Measurements from ENCODE around the gene MARS2.
"Not testable (repeated sequence)": the region's sequence is repeated elsewhere in the genome, so short reads cannot be mapped to it uniquely, and the experiment has no call there.

MARS2 gene

DNA sequence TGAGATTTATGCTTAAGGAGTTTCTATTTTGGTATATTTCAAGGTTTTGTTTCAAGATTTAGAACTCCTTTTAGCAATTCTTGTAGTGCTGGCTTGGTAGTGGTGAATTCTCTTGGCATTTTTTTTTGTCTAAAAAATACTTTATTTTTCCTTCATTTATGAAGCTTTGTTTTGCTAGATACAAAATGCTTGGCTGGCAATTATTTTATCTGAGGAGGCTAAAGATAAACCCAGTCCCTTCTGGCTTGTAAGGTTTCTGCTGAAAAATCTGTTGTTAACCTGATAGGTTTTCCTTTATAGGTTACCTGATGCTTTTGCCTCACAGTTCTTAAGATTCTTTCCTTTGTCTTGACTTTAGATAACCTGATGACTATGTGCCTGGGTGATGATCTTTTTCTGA, 5.4 kb upstream of the MARS2 start:
- H2AFZ ChIP-seq (ENCODE audit: low read depth, low read length, severe bottlenecking); H3K27me3 ChIP-seq (ENCODE audit: low read length); H3K79me2 ChIP-seq (ENCODE audit: insufficient read depth, low read length); H3K9me3 ChIP-seq (ENCODE audit: insufficient read depth, low read length); H3K4me2 ChIP-seq (ENCODE audit: low read depth, low read length, poor library complexity, severe bottlenecking); H3K36me3 ChIP-seq (ENCODE audit: low read length); H3K4me3 ChIP-seq (ENCODE audit: insufficient read depth, low read length, poor library complexity, severe bottlenecking); H4K20me1 ChIP-seq (ENCODE audit: low read depth, low read length); H3K9me2 ChIP-seq (replicated peaks; ENCODE audit: insufficient read depth, low read length); H3K9ac ChIP-seq (ENCODE audit: low read length); H3K27ac ChIP-seq (ENCODE audit: low read depth, low read length); H3F3A ChIP-seq (ENCODE audit: insufficient read depth): not testable (repeated sequence)

DNA sequence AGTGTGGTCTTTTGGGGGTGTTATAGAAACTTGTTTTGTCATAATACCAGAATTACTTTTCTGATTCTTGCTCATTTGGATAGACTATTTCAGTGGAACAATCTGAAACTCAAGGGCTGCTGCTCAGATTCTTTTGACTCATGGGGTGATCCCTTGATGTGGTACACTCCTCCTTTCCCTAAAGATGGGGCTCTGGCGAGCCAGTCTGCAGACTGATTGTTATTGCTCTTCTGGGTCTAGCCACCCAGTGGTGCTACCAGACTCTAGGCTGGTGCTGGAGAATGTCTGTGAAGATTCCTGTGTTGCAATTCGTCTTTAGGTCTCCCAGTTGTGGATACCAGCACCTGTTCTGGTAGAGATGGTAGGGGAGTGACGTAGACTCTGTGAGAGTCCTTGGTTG, 4.2 kb upstream of the MARS2 start:
- Histone ChIP-seq H3K9ac (ENCODE audit: low read length) (no peak overlapping the region), H3K79me2 (ENCODE audit: insufficient read depth, low read length) (peaks cover 7% of the 10 kb centered on the region), H3K36me3 (ENCODE audit: low read length) (no peaks in the 10 kb centered on the region), H3F3A (ENCODE audit: insufficient read depth) (no peaks in the 10 kb centered on the region), H3K9me2 (replicated peaks; ENCODE audit: insufficient read depth, low read length) (no peaks in the 10 kb centered on the region), H3K27me3 (ENCODE audit: low read length) (no peaks in the 10 kb centered on the region), H3K9me3 (ENCODE audit: insufficient read depth, low read length) (no peaks in the 10 kb centered on the region), H3K27ac (ENCODE audit: low read depth, low read length) (no peak overlapping the region), H4K20me1 (ENCODE audit: low read depth, low read length) (no peaks in the 10 kb centered on the region), H2AFZ (ENCODE audit: low read depth, low read length, severe bottlenecking) (no peak overlapping the region), H3K4me2 (ENCODE audit: low read depth, low read length, poor library complexity, severe bottlenecking) (no peak overlapping the region), H3K4me3 (ENCODE audit: insufficient read depth, low read length, poor library complexity, severe bottlenecking) (no peak overlapping the region)
- no peak for TF ChIP-seq EZH2phosphoT487 (conservative IDR thresholded peaks at IDR 0.05; ENCODE audit: low read length)
- TF ChIP-seq, protein P1, sequence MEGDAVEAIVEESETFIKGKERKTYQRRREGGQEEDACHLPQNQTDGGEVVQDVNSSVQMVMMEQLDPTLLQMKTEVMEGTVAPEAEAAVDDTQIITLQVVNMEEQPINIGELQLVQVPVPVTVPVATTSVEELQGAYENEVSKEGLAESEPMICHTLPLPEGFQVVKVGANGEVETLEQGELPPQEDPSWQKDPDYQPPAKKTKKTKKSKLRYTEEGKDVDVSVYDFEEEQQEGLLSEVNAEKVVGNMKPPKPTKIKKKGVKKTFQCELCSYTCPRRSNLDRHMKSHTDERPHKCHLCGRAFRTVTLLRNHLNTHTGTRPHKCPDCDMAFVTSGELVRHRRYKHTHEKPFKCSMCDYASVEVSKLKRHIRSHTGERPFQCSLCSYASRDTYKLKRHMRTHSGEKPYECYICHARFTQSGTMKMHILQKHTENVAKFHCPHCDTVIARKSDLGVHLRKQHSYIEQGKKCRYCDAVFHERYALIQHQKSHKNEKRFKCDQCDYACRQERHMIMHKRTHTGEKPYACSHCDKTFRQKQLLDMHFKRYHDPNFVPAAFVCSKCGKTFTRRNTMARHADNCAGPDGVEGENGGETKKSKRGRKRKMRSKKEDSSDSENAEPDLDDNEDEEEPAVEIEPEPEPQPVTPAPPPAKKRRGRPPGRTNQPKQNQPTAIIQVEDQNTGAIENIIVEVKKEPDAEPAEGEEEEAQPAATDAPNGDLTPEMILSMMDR (IDR thresholded peaks at IDR 0.05; ENCODE audit: insufficient read depth, low read length, poor library complexity, severe bottlenecking), result no peak

DNA sequence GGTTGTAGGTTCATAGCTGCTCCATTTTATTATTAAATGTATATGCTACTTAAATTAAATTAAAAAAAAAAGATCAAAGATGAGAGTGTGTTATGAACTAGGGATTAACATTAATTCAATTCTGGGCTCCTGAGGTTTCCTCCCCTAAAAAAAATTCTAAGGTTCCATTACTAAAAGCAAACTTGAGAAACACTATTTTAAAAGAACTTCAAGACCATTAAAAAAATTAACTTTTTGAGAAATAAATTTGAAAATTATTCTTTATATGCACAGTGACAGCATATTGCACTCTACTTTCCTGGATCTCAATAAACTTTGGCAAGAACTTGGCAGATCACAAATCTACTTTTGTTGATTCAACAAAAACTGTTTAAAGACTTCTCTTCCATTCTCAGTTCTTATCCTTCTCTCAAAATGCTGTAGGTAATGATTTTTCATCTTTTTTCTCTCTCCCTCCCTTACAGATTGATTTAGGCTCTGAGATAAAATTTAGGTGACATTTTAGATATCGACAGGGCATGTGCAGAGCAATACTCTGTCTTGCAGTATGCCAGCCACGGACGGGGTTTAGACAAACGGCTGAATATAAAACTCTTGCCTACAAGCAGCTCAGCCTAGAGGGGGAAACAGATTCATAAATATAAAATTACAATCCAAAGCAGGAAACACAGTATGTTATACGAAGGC, 592 bp upstream of the MARS2 start:
- peaks cover 12% of the 10 kb centered on the region for H4K20me1 ChIP-seq (ENCODE audit: low read depth, low read length)
- peak overlapping the region; percentile 82 for H3K9ac ChIP-seq (ENCODE audit: low read length)
- peaks cover 41% of the 10 kb centered on the region for H3K79me2 ChIP-seq (ENCODE audit: insufficient read depth, low read length)
- H3K9me2 ChIP-seq (replicated peaks; ENCODE audit: insufficient read depth, low read length), result no peaks in the 10 kb centered on the region
- no peaks in the 10 kb centered on the region for H3F3A ChIP-seq (ENCODE audit: insufficient read depth)
- peak overlapping the region; percentile 67 for H3K4me3 ChIP-seq (ENCODE audit: insufficient read depth, low read length, poor library complexity, severe bottlenecking)
- H3K27ac ChIP-seq (ENCODE audit: low read depth, low read length), result peak overlapping the region; percentile 59
- TF ChIP-seq, protein P1 (IDR thresholded peaks at IDR 0.05; ENCODE audit: insufficient read depth, low read length, poor library complexity, severe bottlenecking), result no peak
- no peak for TF ChIP-seq EZH2phosphoT487 (conservative IDR thresholded peaks at IDR 0.05; ENCODE audit: low read length)
- peaks cover 6% of the 10 kb centered on the region for H3K36me3 ChIP-seq (ENCODE audit: low read length)
- H2AFZ ChIP-seq (ENCODE audit: low read depth, low read length, severe bottlenecking), result peak overlapping the region; percentile 99
- H3K9me3 ChIP-seq (ENCODE audit: insufficient read depth, low read length), result no peaks in the 10 kb centered on the region
- H3K4me2 ChIP-seq (ENCODE audit: low read depth, low read length, poor library complexity, severe bottlenecking), result peak overlapping the region; percentile 98
- H3K27me3 ChIP-seq (ENCODE audit: low read length), result no peaks in the 10 kb centered on the region
